IPS-NIHi11 (cell line): Measurements from ENCODE around the gene FAM25G.
"Not testable (repeated sequence)": the region's sequence is repeated elsewhere in the genome, so short reads cannot be mapped to it uniquely, and the experiment has no call there.

Experiments
- DNase-seq: peaks from one replicate; pipeline ENCODE4 v3.0.0; 2012; ENCODE audit warnings: mixed read lengths, low spot score

FAM25G gene

GRCh38 chr10:47491600-47491999 lies at the start of gene FAM25G:
TSS of gene FAM25G (minus strand) at chr10:47491700. CDS start at chr10:47491674, 26 bp downstream.
- DNase-seq = not testable (repeated sequence)

GRCh38 chr10:47536430-47536829 lies 44.9 kb upstream of the FAM25G start:
- DNase-seq = not testable (repeated sequence)

- not testable (repeated sequence) for DNase-seq
These were observed 32.0 kb upstream of the FAM25G start, which contains the start of gene AGAP9 for GRCh38 chr10:47523475-47523874. TSS of gene AGAP9 (minus strand) at chr10:47523638. CDS start at chr10:47523526, 112 bp downstream.

GRCh38 chr10:47502313-47502712 lies 10.8 kb upstream of the FAM25G start:
- not testable (repeated sequence) for DNase-seq

GRCh38 chr10:47494226-47494625 lies 2.7 kb upstream of the FAM25G start:
- DNase-seq = not testable (repeated sequence)

GRCh38 chr10:47489630-47490029 lies 1.9 kb downstream of the FAM25G start:
- DNase-seq = not testable (repeated sequence)

GRCh38 chr10:47485943-47486342 lies 5.6 kb downstream of the FAM25G start:
- not testable (repeated sequence) for DNase-seq

GRCh38 chr10:47484786-47485185 lies 6.7 kb downstream of the FAM25G start:
- not testable (repeated sequence) for DNase-seq

GRCh38 chr10:47483923-47484322 lies 7.6 kb downstream of the FAM25G start, which contains the start of gene ANXA8:
TSS of gene ANXA8 (minus strand) at chr10:47484115. CDS start at chr10:47483933, 182 bp downstream.
- DNase-seq = not testable (repeated sequence)

- not testable (repeated sequence) for DNase-seq
These were observed 9.1 kb downstream of the FAM25G start for GRCh38 chr10:47482367-47482766.

- not testable (repeated sequence) for DNase-seq
These were observed 9.7 kb downstream of the FAM25G start for GRCh38 chr10:47481768-47482181.

GRCh38 chr10:47481182-47481766 lies 10.2 kb downstream of the FAM25G start:
- not testable (repeated sequence) for DNase-seq

GRCh38 chr10:47480133-47480532 lies 11.4 kb downstream of the FAM25G start:
- not testable (repeated sequence) for DNase-seq

- not testable (repeated sequence) for DNase-seq
These were observed 13.4 kb downstream of the FAM25G start for GRCh38 chr10:47478114-47478513.

GRCh38 chr10:47477078-47477477 lies 14.4 kb downstream of the FAM25G start:
- DNase-seq = not testable (repeated sequence)

GRCh38 chr10:47475101-47475500 lies 16.4 kb downstream of the FAM25G start:
- DNase-seq = not testable (repeated sequence)

- not testable (repeated sequence) for DNase-seq
These were observed 18.0 kb downstream of the FAM25G start for GRCh38 chr10:47473516-47473915.

GRCh38 chr10:47472647-47473046 lies 18.9 kb downstream of the FAM25G start:
- DNase-seq = not testable (repeated sequence)

GRCh38 chr10:47472072-47472471 lies 19.4 kb downstream of the FAM25G start:
- not testable (repeated sequence) for DNase-seq

- not testable (repeated sequence) for DNase-seq
These were observed 22.6 kb downstream of the FAM25G start for GRCh38 chr10:47468731-47469528.

- DNase-seq = not testable (repeated sequence)
These were observed 23.5 kb downstream of the FAM25G start for GRCh38 chr10:47467957-47468356.

GRCh38 chr10:47467458-47467857 lies 24.0 kb downstream of the FAM25G start:
- DNase-seq = not testable (repeated sequence)
